Cerebellar cortex (tissue), 1 donor: ENCODE results near the gene SPG7.

Source experiments
- DNase-seq: peaks from one replicate; pipeline ENCODE4 v3.0.0-alpha.2; 2015; ENCODE audit warnings: low spot score

Gene SPG7

DNA sequence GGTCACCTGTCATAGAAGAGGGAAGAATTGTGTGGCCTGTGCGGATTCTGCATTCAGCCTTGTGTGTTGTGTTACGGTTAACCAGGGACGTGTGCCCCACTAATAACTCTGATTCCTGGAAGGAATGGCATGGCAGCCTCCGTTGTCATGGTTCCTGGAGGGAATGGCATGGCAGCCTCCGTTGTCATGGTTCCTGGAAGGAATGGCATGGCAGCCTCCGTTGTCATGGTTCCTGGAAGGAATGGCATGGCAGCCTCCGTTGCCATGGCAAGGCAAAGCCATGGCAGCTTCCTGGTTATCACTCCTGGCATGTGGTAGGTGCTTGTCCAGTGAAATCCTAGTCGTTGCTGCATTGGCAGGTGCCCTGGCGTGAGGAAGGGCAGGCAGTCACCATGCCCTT, 8.9 kb downstream of the SPG7 start:
- no peak for DNase-seq

DNA sequence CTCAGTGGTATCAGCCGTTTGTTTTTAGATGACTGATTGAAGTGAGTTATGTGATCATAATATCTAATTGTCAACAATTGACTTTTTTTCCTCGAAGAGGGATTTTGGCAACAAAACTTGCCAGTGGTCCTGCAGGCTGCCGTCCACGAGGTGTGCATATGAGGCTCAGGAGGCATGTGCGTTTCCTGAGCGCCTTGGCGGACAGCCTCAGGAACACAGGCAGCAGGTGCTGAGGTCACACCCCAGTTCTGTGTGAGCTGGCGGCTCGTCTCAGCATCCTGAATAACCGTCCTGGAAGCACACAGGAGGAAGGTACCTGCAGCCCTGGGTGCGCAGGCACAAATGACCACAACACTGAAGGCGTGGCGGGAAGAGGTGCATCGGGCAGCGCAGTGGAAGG, 11.7 kb downstream of the SPG7 start:
- peak; percentile 36 for DNase-seq

DNA sequence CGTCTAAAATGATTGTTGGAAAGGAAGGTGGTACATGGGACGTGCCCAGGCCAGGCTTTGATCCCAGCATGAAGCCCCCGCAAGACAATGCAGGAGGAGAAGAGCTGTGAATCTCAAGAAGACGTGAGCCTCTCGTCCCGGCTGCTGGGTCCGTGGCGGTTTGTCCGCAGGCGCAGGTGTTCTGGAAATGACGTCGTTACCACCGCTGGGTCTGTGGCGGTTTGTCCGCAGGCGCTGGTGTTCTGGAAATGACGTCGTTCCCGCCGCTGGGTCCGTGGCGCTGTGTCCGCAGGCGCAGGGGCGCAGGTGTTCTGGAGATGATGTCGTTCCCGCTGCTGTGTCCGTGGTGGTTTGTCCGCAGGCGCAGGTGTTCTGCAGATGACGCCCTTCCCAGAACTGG, 14.1 kb downstream of the SPG7 start:
- DNase-seq: no peak

DNA sequence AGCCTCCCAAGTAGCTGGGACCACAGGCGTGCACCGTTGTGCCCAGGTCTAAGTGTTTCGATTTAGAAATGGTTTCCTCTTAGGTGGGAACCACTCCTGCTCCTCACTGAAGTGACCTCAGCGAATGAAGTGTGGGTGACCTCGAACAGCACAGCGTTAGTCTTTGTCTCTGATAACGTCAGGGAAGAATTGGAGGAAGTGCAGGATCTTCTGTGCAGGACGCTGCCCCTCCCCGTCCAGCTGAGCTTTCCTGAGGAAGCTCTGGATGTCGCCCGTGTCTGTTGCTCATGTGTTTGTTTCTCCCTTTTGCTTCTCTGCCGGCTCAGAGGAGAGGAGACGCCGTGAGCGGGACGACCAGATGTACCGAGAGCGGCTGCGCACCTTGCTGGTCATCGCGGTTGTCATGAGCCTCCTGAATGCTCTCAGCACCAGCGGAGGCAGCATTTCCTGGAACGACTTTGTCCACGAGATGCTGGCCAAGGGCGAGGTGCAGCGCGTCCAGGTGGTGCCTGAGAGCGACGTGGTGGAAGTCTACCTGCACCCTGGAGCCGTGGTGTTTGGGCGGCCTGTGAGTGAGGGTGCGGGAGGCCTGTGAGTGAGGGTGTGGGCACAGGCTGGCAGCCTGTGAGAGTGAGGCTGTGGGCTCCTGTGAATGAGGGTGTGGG, 15.6 kb downstream of the SPG7 start:
- DNase-seq: no peak

DNA sequence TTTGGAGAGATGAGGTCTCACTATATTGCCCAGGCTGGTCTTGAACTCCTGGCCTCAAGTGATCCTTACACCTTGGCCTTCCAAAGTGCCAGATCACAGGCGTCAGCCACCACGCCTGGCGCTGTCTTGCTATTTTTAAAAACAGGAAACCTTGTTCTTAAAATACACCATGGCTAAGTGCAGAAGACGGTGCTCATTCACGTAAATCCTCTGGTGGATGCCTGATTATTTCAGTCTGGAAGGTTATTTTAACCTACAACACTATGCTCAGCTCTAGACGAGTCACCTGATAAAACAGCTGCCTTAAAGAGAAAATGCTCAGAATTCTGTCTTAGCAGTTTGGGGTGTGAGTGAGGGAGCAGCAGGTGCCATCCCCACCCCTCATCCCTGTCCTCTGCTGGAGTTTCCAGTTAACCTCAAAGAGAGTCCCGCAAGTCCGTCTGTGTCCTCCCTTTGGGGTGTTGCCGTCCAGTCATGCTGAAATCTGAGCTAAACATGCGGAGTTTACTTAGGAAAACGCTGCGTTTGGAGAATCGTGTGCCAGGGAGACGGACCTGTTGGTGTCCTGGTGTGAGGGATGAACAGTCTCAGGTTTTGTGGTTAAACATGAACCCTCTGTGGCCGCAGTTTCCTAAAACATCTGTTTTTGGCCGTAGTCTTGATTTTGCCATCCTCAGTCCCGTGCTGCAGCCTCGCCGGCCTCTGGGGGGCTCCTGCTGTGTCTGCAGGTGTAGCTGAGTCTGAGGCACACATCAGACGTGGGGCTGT, 17.1 kb downstream of the SPG7 start:
- DNase-seq: no peak

DNA sequence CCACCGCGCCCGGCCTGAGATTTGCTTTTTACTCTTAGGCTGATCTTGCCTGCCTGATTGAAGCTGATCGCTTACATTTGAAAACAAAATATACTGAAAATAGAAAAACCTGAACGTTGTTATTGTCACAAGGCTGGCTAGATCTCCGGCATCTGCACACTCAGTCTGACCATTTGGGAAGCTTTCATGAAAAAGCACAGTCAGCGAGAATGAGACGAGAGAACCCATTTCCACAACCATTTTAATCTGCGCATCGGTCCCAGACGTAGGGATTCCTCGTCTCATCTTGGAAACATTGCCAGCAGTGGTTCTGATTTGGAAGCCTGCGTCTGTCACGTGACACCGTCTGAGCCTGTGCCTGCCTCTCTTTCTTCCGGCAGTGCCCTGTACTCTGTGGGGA, 20.9 kb downstream of the SPG7 start:
- no peak for DNase-seq

DNA sequence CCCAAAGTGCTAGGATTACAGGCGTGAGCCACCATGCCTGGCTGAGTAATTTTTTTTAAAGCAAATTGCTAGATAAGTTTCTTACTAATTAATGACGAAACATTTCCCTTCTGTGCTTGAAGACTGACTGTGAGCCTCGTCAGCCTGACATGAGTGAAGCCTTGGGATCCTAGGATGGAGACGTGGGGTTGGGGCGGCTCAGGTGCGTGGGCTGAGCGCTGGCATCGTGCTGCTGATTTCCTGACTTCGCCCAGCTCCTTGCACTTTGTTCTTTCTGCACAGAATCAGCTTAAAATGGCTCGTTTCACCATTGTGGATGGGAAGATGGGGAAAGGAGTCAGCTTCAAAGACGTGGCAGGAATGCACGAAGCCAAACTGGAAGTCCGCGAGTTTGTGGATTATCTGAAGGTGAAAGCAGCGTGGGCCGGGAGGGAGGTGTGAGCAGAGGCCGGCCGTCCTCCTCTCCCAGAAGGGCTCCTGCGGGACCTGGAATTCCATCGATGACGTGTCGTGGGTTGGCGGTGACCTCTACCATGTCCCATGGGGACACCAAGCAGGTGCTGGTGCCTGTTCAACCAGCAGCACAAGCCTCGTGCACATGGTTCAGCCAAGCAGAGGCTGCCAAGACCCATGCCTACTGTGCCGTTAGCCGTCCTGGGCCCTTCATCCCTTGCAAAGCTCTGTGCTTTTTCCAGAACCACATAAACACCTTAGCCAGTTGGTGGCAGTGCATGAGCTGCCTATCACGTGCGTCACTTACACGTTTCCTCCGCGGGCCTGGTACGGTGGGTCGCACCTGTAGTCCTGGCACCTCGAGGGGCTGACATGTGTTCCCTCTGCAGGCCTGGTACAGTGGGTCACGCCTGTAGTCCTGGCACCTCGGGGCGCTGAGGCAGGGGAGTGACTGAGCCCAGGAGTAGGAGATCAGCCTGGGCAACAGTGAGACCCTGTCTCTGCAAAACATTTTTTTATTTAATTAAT, 22.5 kb downstream of the SPG7 start:
- DNase-seq: no peak

DNA sequence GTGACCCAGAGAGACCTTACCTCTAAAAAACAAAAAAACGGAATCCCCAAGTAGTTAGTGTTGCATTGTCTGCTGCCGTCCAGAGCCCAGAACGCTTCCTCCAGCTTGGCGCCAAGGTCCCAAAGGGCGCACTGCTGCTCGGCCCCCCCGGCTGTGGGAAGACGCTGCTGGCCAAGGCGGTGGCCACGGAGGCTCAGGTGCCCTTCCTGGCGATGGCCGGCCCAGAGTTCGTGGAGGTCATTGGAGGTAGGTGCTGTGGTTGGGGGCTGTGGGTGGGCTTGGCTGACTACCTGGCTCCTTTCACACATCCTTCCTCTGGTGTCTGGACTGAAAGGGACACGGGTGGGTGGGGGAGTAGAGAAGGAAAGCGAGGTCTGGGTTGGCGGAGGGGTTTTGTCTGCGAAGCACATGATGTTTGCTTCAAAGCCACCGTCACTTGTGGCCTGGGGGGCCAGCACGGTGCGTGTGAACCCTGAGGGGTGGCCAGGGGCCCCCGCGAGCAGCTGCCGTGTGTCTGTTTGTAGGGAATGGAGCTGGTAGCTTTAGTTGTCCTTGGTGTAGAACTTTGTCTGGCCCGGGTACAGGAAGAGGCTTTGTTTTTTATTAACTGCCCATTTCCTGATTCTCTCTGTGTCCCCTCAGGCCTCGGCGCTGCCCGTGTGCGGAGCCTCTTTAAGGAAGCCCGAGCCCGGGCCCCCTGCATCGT, 23.8 kb downstream of the SPG7 start:
- DNase-seq: no peak

DNA sequence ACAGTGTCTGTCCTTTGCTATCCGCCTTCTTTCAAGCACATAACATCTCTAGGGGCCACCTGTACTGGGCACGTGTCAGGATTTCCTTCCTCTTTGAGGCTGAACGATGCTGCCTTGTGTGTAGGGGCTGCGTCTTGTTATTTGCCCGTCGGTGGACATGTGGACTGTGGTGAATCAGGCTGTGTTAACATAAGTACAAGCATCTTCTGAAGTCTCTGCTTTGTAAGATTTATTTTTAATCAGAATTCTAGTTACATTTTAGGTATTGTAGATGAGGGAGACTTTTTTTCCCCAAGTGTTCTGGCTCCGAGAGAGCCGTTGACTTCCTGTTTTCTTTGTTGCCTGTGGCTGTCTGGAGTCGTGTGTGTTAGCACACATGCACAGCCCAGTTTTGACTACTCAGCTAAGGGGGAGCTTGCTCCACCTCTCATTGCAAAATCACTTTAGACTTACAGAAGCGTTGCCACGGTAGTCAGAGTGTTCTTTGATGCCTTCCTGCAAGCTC, 26.1 kb downstream of the SPG7 start:
- DNase-seq: no peak

DNA sequence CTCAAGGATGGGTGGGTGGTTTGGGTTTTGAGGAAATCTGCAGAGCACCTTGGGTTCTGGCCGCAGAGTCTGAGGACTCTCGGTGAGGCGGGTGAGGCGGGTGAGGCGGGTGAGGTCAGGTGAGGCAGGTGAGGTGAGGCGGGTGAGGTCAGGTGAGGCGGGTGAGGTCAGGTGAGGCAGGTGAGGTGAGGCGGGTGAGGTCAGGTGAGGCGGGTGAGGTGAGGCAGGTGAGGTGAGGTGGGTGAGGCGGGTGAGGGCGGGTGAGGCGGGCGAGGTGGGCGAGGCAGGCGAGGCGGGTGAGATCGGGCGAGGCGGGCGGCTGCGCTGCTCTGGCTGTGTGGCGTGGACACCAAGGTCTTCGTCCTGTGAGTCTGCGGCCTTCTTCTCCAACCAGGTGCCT, 28.2 kb downstream of the SPG7 start:
- no peak for DNase-seq

DNA sequence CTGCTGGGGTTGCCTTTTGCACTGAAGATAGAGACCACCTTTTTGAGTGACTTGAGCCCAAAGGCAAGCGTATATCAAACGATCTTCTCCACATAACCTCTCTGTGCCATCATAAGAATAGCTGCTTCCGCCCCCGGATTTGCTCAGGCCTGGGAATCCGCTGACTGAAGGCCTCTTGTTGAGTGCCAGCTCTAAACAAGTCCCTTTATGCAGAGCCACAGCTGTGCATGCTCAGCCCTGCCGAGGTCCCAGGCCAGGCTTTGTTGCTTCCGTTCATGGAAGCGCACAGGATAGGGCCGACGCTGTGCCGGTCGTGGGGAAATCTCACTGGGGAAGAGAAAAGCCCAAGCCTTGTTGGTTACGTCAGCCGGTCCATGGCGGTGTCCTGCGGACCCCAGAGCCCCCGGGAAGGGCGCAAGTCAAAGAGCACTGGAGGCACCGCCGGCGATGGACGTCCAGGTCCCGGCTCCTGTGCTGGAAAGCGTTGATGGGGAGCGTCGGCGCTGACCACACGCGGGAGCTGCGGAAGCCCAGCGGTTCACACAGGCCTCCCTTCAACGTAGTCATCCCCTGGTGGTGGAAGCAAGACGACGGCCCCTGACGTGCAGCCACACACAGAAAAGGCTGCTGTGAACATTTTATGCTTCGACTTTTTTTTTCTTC, 28.8 kb downstream of the SPG7 start:
- no peak for DNase-seq

DNA sequence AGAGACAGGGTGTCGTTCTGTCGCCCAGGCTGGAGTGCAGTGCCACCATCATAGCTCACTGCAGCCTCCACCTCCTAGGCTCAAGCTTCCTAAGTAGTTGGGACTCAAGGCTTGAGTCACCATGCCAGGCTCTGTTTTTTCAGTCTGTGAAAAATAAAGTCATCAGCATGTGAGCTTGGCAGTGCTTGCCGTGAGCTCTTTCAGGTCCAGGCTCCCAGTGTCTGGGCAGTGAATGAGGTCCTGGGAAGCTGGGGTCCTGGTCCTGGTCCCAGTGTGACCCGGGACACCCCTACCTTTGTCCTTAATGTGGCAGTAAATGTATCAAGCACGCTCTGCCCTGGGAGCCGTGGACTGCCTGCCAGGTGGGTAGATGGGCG, 29.3 kb downstream of the SPG7 start:
- no peak for DNase-seq

DNA sequence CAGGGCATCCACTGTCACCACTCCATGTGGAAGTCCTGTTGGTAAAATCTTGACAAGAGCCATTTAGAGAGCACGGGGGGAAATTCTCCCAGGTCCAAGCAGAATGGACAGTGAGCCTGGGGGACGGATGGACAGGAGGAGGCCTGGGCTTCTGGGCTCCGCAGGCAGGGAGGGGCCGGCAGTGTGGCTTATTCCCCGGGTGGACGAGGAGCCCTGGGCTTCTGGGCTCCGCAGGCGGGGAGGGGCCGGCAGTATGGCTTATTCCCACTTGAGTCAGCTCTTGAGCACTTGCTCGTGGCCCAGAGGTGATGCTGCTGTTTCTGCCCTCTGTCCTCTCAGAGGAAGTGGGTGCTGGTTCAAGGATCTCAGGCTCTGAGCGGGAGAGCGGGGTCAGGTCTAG, 30.1 kb downstream of the SPG7 start:
- DNase-seq: no peak

DNA sequence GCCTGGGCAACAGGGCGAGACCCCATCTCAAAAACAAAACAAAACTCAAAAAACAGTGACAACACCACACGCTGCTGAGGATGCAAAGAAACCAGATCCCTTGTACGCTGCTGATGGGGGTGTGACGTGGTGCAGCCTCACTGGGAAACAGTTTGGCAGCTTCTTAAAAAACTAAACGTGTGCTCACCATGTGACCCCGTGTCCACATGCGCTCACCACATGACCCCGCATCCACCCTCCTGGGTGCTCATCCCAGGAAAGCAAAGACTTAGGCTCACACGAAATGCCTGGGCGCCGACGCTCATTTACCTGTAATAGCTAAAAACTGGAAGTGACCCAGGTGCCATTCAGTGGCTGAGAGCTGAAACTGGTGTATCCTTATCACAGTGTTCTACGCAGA, 32.4 kb downstream of the SPG7 start:
- DNase-seq: no peak

DNA sequence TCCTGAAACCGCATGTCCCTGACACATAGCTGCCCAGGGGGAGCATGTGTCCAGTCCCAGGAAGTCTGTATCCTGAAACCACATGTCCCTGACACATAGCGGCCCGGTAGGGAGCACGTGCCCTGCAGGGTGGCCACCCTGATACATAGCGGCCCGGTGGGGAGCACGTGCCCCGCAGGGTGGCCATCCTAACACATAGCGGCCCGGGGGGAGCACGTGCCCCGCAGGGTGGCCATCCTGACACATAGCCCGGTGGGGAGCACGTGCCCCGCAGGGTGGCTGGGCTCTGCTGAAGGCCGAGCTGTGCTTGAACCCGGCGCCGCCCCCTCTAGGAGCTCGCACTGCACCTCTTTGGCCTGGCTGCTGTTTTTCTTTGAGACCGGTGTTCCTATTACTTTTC, 33.6 kb downstream of the SPG7 start:
- DNase-seq: no peak

DNA sequence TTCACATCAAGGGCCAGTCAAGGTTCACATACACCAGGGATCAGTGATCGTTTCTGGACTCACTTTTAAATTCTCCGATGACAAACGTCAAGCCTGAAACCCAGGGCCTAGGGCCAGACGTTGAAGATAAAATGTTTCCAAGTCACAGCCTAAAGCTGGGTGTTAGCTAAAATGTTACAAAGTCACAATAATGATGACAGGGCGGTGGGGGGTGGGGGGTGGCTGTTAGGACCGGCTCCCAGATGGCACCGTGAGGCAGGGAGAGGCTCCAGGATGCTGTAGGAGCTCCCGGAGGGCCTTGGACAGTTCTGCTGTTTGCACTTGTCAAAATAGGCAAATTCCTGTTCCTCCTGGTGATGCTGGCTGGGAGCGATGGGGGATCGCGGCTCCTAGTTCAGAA, 35.9 kb downstream of the SPG7 start:
- DNase-seq: no peak

DNA sequence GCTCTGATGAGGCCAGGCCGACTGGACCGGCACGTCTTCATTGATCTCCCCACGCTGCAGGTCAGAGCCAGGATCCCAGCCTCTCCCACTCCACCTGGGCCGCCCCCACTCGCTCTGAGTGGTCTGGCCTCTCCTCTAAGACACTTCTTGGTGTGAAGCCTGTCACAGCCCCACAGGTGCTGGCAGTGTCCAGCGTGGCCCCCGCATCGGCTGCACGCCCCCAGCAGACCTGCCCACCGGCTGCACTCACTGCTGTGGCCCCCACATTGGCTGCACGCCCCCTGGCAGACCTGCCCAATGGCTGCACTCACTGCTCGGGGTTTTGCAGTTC, 36.5 kb downstream of the SPG7 start:
- DNase-seq: no peak

DNA sequence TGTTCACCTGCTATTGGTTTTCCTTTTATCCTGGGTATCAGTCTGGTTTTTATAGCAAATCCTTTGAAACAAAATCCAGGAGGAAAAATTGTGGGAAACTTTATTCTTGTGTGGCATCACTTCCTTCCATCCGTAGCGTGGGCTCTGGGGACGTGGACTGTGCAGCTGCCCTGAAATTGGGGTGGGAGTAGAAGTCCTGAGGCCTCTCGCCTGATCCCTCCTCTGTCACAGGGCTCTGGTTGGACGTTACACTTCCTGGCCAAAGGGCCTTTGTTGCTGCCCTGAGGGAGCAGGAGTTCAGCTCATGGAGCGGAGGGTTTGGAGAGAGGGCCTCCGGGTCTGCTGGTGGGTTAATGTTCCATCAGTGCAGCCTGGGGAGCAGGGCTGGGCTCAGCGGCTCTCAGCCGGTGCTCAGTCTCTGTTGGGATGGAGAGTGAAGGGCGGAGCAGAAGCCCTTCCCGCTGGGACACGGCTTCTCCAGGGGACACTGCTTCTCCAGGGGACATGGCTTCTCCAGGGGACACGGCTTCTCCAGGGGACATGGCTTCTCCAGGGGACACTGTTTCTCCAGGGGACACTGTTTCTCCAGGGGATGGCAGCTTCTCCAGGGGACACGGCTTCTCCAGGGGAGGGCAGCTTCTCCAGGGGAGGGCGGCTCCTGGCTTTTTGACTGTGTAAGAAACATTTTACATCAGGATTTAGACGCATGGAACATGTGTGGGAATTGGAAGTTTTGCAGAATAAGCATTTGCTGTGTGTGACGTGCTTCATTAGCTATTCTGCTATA, 37.0 kb downstream of the SPG7 start:
- DNase-seq: no peak

DNA sequence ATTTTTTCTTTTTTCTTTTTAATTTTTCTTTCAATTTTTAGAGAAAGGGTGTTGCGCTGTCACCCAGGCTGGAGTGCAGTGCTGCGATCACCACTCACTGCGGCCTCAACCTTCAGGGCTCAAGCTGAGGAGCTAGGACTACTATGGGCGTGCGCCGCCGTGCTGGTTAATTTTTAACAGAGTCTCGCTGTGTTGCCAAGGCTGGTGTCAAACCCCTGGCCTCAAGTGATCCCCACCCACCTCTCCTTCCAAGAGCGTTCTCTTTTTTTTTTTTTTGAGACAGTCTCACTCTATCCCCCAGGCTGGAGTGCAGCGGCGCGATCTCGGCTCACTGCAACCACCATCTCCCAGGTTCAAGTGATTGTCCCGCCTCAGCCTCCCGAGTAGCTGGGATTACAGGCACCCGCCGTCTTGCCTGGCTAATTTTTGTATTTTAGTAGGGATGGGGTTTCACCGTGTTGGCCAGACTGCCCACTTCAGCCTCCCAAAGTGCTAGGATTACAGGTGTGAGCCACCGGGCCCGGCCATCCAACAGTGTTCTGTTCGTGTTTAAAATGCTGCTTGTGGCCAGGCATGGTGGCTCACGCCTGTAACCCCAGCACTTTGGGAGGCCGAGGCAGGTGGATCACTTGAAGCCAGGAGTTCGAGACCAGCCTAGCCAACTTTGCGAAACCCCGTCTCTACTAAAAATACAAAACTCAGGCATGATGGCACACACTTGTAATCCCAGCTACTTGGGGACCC, 37.8 kb downstream of the SPG7 start:
- DNase-seq: no peak

DNA sequence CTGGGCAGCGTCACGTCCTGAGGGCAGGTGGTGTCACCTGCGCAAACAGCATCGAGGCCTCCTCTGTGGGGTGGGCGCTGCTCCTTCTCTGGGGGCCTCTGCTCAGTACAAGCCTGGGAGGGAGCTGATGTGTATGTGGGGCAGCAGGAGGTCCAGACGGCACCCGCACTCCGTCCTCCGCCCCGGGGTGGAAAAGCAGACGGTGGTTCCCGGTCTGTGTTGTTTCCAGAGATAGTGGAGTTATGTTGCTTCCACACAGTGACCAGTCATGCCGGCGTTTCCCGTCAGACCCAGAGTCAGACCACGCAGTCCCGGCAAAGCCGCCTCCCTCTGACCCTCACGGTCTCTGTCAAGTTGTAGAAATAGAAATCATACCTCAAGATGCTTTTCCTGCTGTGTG, 38.6 kb downstream of the SPG7 start:
- no peak for DNase-seq
